GM19351 (cell line): Measurements from ENCODE around the gene HIVEP2.

Source experiments
- ATAC-seq: cut with Tn5 transposase; IDR thresholded peaks from one replicate; pipeline ENCODE4 v1.9.1; 2021; ENCODE audit warnings: mild to moderate bottlenecking, moderate library complexity; ENCODE audit not compliant: unreplicated experiment

HIVEP2 gene

DNA sequence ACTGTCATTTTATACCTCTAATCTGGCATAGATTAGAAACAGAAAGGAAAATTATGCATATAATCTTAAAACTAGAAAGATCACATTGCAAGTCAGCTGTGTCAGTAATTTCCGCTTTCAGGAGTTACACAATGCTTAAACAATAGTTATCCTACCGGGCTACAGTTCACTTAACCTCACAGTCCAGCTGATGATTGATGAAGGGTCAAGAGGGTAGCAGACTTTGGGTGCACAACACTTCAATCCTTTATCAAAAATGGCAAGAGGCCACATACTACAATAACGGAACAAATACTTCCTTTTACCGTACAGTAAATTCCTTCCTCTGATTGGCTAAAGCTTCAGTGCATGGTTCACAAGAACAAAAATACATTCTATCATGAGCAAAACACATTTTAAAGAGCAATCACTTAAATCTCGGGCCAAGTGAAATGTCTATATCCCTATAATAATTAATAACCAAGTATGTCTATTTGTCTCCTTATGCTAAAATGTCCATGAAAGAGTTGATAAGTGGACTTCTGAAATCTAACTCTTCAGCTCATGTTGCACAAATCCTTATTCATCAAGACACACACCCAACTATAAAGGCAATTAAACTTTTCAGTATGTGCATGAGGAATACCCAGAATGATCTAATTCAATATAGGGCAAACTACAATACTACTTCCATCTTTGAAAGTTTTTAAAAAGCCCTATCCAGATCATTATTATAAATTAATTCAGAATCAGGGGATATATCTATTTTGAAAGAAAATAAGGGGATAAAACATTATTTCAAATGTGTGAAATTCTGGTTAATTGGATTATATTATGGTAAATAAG is 76.8 kb downstream of the HIVEP2 start:
- ATAC-seq = no peak

DNA sequence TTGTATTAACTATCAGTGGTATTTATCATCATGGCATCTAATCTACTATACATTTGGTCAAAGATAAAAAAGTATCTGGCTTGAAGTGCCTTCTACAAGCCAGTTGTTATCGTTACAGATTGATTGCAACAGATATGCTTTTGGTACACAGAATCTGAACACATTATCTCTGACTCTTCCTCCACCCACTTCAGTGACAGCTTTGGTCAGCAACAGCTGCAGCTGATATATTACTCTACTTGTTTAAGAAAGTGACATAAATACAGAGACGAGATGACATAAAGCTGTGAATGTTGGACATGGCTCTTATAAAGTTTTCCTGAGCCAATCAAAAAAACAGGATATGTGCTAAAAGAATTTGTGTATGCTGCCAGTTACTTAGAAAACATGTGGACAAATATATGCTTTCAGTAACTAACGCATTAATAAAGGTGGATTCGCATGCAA is 77.6 kb downstream of the HIVEP2 start:
- no peak for ATAC-seq

GRCh38 chr6:142863981-142864380 is 81.0 kb downstream of the HIVEP2 start:
- no peak for ATAC-seq

GRCh38 chr6:142861711-142862110 is 83.3 kb downstream of the HIVEP2 start:
- ATAC-seq = no peak

DNA sequence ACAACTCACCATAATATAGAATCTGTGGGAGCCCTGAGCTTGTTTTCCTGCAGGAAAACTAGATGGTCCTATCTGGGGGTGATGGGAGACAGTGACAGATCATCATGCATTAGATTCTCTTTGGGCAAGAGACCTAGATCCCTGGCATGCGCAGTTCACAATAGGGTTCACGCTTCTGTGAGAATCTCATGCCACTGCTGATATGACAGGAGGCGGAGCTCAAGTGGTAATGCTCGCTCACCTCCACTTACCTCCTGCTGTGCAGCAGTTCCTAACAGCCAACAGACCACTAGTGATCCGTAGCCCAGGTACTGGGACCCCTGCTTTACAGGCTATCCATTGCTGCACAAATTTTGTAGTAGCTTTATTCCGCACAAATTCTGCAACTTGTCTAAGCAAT is 84.5 kb downstream of the HIVEP2 start:
- no peak for ATAC-seq

GRCh38 chr6:142857796-142858555 is 87.0 kb downstream of the HIVEP2 start:
- peak; percentile 20 for ATAC-seq

GRCh38 chr6:142857233-142857761 is 87.7 kb downstream of the HIVEP2 start:
- peak; percentile 45 for ATAC-seq

- ATAC-seq = peak; percentile 65
These were observed 88.2 kb downstream of the HIVEP2 start for GRCh38 chr6:142856624-142857232.

GRCh38 chr6:142855893-142856623 is 88.9 kb downstream of the HIVEP2 start:
- ATAC-seq = peak; percentile 26

- ATAC-seq = no peak
These were observed 90.1 kb downstream of the HIVEP2 start for GRCh38 chr6:142854589-142855488.

- no peak for ATAC-seq
These were observed 91.5 kb downstream of the HIVEP2 start for GRCh38 chr6:142853244-142854180.

DNA sequence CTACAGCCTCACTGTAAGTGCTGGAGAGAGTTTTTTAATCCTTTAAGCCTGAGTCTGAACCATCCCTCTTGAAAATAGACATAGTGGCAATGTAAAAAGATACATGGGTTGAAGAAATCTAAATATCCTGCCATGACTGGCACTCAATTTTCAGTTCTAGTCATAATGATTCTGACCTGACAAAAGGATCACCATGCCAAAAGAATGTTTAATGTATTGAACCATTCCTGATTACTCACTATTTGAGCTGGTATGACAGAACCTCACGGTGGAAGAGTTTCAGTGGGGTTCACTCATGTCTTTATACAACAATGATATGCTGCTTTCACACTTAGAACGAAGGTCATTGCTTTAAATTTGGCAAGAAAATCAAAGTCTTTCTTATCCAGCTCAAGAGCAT is 93.4 kb downstream of the HIVEP2 start:
- no peak for ATAC-seq

DNA sequence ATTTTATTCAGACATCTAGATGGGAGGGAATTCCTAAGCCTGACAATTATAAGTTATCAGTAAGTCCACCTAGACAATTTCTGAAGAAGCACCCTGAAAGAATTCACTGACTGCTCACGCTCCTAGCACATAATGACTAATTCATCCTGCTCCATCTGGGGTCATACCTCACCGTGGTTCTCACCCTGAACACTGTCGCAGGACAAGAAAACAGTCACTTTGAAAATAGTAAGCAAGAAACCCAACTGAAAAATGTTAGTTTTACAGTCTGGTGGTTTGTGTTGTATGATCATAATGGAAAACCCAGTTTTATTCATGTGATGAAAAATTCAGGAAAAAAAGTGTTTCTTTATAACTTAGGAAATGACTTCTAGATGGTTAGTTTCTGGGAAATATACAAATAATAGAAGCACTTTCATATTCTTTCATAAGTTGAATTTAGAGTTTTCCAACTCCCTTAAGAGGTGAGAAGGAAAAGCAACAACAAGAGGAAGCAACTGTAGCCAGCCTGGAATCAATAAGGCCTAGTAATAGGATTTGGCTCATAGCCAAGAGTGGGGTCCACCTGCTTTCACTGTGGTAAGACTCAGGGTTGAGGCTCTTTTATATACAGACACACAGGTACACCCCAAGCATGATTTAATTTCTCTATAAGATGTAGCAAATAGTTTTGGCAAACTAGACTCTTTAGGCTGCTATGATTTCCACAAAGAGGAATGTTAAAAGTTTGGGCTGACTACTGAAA is 94.1 kb downstream of the HIVEP2 start:
- ATAC-seq = peak; percentile 64

DNA sequence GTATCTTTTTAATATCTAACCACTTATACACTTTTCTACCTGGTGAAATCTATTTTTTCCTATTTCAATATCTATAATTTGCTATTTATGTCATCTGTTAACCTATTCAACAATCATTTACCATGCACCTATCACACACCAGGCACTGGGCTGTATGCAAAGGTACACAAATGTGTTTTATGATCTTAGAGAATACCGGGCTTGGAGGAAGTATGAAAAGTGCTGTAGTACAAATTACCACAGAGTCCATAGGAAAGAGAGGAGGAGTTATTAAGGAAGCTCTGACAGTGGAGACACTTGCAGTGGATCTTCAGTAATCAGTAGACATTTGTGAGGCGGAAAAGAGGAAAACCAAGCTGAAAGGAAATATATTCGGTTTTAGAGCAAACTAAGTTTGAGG is 96.0 kb downstream of the HIVEP2 start:
- ATAC-seq = no peak

- ATAC-seq = no peak
These were observed 96.8 kb downstream of the HIVEP2 start for GRCh38 chr6:142848156-142848555.

GRCh38 chr6:142846883-142847287 is 98.1 kb downstream of the HIVEP2 start:
- ATAC-seq = no peak

DNA sequence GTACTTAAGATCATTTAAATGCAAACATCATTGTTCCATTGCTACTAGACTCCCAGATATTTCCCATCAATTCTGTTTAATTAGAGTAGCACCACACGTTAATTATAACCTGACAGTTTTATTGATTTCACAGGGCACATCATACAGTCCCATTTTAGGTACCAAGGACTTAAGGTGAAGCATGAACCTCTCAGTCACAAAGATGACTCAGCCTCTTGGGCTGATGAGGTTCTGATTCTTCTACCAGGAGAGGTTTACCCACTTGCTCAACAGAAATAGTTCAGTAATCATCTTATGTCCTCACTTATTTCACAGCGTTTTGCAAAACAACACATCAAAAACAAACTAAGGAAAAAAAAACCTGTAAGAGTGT is 98.5 kb downstream of the HIVEP2 start:
- no peak for ATAC-seq
